Activated CD4-positive, CD25-positive, alpha-beta regulatory T cell (primary cell): Measurements from ENCODE around the gene CHFR.
"Not testable (repeated sequence)": the region's sequence is repeated elsewhere in the genome, so short reads cannot be mapped to it uniquely, and the experiment has no call there.

Experiments used
- DNase-seq, 4 experiments: peaks; one replicate each; lab custom pipeline; 2025; lab: John Stamatoyannopoulos, UW

CHFR gene

DNA sequence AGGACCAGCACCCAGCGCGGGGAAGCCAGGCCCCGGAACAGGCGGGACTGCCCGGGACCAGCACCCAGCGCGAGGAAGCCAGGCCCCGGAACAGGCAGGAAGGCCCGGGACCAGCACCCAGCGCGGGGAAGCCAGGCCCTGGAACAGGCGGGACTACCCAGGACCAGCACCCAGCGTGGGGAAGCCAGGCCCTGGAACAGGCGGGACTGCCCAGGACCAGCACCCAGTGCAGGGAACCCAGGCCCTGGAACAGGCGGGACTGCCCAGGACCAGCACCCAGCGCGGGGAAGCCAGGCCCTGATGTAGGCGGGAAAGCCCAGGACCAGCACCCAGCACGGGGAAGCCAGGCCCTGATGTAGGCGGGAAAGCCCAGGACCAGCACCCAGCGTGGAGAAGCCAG is 12.8 kb downstream of the CHFR start:
- not testable (repeated sequence) for DNase-seq

DNA sequence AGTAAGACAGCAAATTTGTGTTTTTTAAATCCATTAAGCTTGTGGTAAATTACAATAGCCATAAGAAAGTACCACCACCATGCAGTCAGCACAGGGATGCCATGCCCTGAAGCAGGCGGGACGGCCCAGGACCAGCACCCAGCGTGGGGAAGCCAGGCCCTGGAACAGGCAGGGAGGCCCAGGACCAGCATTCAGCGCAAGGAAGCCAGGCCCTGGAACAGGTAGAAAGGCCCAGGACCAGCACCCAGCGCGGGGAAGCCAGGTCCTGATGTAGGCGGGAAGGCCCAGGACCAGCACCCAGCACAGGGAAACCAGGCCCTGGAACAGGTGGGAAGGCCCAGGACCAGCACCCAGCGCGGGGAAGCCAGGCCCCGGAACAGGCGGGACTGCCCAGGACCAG is 13.2 kb downstream of the CHFR start:
- no peak for DNase-seq

DNA sequence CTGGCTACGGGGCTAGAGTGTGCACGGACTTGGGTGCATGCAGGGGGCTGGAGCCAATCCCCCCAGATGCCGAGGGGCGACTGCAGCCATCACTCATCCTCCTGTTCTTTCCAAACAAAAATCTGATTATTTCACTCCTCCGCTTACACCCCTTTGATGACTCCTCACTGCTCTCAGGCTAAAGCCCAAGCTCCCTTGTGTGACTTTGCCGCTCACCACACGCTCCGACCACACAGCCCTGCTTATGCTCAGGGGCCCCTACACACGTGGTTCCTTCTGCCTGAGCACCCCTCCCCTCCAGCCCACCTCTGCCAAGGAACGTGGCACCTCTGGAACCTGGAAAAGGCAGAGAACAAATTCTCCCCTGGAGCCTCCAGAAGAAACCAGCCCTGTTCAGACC is 13.7 kb downstream of the CHFR start:
- no peak for DNase-seq

DNA sequence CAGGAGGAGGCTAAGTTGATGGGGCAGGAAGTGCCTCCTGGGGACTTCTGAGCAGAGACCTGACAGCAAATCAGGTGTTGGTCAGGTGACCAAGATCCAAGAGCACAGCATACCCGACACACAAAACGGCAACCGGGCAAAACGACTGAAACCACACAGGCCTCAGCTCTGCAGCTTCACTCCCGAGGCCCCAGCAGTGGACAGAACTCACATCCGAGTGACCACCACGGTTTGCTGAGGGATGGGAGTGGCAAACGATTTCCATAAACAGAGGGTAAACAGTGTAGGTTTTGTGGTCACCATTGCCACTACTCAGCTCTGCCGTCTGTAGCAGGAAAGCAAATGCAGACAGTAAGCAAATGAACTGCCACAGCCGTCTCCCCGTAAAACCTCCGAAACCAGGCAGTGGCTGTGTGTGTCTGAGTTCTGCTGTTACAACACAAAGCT is 14.4 kb downstream of the CHFR start:
- DNase-seq = no peak

DNA sequence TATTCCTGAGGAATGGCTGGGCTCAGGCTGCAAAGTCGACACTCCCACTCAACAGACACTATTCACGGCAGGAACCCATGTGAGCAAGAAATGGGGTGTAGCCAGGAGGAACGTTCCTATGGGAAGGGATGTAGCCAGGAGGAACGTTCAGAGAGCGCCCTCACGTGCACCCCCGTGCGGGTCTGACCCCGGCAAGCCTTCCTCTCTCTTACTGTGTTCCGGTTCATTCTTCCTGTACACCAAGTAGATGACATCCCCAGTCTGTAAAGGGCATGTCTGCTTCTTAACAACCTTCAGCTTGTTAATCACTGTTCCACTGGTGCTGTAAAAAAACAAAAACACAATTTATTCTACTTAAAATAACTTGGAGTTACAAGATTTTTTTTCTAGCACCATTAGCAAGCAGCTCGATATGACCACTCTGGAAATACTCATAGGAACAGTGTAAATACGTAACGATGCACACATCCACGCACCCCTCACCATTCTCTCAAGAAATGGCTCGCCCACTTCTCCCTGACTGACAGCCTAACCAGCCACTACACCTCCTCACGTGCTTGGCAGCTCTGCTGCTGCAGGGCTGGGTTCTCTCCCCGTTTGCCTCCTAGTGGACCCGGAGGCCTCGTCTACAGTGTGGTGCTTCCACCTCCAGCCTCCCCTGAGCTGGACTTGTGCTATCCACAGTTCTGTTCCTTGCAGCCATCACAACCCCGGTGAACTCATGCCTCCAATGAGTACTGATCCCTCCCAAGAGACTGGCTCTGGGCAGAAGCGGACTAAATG is 15.1 kb downstream of the CHFR start:
- DNase-seq = no peak

DNA sequence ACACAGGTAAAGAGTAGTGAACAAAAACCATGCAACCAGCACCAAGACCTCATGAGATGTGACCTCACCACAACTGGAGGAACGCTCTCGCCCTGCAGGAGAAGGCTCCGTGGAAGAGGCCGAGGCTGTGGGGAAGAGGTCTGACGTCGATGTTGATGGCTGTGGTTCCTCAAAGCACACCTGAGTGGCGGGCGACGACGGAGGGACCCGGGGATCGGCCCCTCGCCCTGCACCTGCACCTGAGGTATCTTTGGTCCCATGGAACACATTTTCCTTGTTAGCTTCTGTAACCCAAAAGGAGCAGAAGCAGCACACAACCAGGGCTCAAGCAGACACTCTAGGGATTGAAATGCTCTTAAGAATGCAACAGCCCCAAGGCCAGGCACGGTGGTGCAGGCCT is 17.9 kb downstream of the CHFR start:
- DNase-seq = no peak

DNA sequence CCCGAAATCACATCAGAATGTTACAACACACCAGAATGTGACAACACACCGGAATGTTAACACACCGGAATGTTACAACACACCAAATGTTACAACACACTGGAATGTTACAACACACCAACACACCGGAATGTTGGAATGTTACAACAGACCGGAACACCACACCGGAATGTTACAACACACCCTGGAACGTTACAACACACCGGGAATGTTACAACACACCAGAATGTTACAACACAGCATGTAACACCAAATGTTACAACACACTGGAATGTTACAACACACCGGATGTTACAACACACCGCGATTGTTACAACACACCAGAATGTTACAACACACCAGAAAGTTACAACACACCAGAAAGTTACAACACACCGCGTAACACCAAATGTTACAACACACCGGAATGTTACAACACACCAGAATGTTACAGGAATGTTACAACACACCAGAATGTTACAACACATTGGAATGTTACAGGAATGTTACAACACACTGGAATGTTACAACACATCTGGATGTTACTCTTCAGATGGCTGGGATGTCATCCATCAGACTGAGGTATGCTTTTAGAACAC is 21.1 kb downstream of the CHFR start:
- DNase-seq = no peak

DNA sequence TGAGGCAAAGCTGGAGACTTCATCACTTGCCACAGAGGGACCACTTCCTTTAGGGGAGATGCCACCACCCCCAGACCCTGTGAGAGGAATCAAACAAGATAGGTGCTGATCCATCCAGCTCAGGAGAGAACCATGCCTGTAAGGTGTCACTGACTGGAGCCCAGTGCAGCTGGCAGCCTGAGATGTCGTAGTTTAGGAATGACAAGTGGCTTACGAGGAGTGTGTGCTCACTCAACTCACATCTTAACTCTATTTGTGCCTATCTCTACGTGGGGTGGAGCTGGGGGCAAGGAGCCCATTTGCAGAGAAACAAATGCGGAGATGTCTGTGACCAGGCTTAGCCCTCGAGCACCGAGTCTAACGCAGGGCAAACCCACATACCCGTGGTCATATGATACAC is 25.8 kb downstream of the CHFR start:
- no peak for DNase-seq

DNA sequence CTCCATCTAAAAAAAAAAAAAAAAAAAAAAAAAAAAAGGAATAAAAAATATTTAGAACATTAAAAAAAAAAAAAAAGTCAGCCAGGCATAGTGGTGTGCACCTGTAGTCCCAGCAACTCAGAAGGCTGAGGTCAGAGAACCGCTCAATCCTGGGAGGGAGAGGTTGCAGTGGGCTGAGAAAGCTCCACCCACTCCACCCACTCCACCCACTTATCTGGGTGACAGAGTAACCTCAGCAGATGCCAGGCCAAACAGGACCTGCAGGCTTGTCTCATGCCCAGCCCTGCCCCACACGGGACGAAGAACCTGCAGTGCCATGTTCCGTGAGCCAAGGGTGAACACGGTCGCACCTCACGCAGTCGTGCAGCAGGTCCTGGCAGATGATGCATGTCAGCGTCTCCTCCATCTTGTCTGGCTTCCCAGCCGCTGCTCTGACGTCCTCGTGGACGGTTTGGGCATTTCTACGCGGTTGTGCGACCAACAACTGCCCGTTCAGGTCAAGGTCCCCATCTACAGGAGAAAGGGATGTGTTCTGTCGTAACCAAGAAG is 28.6 kb downstream of the CHFR start:
- DNase-seq = no peak

DNA sequence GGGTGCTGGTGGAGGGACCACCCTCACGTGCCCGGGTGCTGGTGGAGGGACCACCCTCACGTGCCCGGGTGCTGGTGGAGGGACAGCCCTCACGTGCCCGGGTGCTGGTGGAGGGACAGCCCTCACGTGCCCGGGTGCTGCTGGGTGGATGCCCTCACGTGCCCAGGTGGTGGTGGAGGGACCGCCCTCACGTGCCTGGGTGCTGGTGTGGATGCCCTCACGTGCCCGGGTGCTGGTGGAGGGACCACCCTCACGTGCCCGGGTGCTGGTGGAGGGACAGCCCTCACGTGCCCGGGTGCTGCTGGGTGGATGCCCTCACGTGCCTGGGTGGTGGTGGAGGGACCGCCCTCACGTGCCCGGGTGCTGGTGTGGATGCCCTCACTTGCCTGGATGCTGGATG is 30.4 kb downstream of the CHFR start:
- DNase-seq = not testable (repeated sequence)

DNA sequence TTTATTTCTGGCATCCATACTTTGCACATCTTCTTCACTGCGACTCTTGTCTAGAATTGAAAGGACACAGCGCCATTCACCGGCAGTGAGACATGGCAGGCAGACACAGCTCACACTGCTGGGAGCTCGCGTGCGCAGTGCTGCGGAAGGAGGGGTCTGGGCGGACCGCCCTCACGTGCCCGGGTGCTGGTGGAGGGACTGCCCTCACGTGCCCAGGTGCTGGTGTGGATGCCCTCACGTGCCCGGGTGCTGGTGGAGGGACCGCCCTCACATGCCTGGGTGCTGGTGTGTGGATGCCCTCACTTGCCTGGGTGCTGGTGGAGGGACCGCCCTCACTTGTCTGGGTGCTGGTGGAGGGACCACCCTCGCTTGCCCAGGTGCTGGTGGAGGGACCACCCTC is 30.8 kb downstream of the CHFR start:
- no peak for DNase-seq

DNA sequence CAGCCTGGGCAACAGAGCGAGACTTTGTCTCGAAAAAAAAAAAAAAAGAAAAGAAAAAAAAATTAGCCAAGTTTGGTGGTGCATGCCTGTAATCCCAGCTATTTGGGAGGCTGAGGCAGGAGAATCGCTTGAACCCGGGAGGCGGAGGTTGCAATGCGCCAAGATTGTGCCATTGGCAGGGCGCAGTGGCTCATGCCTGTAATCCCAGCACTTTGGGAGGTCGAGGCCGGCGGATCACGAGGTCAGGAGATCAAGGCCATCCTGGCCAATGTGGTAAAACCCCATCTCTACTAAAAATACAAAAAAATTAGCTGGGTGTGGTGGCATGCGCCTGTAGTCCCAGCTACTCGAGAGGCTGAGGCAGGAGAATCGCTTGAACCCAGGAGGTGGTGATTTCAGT is 32.2 kb downstream of the CHFR start:
- not testable (repeated sequence) for DNase-seq

DNA sequence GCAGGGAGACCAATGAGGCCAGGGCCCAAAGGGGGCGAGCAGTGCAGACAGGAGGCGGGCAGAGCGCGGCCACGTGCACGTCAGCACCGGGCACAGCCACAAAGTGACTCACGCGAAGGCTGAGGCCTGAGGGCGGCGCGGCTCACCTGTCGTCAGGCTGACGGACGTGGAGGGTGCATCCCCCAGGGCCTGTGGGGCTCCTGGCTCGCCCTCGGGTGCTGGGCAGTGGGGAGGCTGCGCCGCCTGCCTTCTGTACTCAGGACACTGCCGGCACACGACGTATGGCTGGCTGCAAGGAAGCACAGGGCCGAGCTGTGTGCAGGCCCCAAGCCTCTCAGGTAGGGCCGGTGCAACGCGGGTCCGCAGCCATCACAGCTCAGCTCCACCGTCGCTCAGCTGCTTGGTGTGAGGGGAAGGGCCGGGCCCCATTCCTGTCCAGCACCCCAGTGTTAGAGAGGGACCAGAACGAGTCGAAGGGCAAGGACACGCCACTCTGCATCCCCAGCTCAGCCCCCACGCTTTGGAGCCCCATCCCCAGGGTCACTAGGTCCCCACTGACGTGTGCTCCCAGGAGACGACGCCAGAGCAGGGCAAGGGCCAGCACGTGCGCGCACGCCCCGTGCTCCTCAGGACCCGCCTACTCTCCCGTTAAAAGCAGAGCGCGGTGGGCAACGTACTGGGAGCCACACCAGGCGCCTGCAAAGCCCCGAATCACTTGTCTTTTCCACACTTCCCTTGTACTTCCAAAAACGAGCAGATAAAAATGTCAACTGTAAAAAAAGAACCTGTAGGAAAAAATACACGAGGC is 33.9 kb downstream of the CHFR start:
- no peak for DNase-seq

DNA sequence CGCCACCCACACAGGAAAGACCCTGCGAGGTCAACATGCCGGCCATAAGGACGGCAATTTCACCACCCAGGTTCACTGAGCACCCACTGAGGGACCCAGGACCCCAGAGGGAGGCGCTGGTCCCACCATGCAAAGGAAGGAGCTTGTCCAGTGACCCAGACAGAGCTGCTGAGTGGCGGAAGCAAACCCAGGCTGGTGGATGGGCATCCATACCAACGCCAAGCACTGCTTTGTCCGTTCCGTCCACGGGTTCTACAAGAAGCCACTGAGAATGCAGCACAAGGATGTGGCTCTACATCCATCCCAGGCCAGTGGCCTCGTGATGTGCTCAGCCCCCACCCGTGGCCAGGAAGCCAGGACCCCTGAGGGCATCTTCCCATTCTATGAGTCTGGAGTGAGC is 34.9 kb downstream of the CHFR start:
- DNase-seq = no peak

DNA sequence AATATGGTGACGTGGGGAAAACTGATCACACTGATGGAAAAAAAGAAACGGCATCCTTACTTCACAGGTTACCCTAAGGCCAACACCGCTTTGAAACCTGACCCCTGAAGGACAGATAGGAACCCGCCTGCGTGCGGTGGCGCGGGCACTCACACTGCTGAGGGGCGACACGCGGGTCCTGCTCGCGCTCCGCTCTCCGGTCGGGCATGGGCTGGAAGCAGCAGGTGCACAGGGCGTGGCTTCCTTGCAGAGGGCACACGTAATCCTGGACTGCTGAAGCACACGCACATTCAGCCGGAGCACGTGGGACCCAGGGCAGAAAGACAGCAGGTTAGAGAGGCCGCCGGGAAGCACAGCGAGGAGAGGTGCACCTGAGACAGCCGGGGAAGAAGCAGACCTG is 35.9 kb downstream of the CHFR start:
- no peak for DNase-seq

DNA sequence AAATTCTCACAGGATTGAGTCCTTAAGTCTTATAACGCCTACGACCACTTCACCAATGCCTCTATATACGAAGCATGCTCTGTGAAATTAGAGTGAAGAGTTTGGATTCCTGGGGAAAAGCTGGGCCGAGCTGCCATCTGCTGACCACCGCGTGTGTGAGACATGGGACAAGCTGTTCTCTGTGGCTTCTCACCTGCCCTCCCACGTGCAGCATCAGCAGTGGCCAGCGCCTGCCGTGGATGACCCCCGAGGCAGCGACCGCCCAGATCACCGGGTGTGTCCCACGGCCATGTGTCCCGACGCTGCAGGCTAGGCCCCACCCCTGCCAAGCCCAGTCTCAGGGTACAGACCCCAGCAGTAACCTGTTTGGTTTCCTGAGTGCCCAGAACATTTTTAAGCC is 37.1 kb downstream of the CHFR start:
- no peak for DNase-seq

DNA sequence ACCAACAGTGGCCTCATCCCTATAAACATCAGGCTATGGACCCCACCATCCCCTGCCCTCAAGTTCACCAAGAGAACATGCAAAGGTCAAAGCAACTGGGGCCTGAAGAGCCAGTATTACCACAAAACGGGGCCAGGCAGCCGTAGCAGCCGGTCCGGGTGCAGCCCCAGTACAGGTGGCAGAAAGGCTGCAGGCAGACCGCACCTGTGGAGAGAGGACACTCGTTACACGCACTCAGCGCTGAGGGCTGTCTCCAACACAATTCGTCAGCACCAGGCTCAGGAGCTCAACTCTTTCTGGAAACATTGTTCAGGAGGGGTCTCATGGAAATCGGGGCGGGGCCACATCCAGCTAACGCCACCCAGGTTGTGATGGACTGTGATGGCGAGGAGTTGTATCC is 38.9 kb downstream of the CHFR start:
- DNase-seq = no peak

DNA sequence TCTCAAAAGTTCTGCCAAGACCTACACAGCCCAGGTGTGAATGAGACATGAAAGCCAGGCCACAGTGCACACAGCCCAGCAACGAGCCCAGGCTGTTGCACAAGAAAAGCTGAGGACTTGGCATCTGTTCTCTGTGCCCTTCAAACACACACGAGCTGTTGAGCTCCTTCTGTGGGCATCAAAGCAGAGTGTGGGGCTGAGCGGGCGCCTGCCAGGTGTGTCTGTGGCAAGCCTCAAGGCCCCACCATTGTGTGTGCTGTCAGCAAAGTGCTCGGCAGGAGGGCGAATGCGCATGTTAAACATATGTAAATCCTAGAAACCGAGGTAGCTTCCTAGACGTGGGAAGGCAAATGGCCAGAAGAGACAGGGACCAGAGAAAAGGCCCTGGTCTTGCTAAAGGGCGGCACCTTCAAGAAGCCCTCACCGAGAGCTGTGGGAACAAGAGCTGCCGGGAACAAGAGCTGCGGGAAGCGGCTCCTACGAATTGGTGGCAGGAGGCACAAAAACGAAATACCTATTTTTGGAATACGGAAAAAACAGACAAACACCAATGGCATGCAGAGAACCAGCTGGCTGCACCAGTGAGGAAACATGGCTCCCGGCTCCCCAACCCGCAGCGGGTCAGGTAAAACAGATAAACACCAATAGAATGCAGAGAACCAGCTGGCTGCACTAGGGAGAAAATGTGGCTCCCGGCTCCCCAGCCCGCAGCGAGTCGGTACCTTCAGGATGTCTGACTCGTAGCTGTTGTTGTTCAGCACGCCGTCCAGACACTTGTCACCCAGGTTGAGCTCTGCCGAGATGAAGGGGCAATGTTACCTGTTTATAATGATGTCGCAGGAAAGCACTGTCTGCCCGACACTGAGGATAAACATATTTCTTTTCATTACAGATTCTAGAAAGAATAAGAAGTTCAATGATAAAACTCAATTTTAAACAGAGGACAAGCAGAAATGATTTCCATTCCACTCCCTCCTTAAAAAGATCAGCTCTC is 39.7 kb downstream of the CHFR start:
- no peak for DNase-seq

DNA sequence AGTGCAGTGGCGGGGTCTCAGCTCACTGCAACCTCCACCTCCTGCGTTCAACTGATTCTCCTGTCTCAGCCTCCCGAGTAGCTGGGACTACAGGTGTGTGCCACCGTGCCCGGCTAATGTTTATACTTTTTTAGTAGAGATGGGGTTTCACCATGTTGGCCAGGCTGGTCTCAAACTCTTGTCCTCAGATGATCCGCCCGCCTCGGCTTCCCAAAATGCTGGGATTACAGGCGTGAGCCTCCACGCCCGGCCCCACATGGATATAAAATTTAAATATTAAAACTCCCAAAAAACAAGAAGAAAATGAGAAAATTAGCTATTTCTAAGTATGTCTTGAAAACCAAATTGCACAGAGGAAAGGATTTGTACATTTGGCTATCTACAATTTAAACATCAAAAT is 42.7 kb downstream of the CHFR start:
- not testable (repeated sequence) for DNase-seq

DNA sequence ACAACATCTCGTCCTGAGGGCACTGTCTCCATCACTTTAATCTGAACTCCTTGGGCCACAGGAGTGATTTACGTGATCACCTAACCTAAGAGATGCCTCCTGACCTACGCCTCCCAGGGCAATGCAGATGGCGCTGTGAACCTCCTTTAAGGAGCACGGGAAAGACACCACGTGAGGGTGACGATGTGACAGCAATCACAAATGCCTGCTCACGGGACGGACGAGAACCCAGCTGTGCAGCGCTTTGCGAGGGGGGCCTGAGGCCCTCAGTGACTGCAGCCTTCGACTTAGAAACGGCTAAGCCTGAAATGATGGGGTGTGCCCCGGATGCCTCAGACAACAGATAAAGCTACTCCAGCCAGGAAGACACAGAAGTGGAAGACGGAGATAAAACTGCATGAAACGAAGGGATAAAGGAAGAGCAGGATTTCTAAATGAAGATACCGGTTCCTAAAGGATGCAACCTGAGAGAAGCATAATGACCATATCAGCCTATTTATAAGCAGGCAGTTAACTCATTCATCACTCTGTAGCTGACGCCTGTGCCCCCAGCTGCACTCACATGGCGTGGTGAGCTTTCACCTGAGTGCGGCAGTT is 44.9 kb downstream of the CHFR start:
- DNase-seq = no peak

DNA sequence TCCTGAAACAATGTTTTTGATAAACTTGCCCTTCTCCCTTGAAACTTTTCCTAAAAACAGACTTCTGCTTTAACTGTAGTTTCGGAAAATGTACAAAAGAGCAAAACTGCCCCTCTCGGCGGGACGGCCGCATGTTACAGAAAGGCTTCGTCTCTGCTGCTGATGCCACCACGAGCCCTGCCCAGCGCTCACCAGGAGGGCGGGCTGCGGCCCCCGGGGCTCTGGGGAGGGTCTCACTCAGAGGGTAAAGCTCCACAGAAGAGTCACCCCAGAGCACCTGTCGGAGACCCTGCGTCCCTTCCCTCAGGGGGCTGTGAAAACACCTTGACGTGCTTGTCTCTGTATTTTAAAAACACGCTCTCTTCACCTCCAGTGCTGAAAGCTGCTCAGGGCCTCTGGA is 46.3 kb downstream of the CHFR start:
- DNase-seq = no peak
